ENCODE results near the gene MFN2.
"Not testable (repeated sequence)": the region's sequence is repeated elsewhere in the genome, so short reads cannot be mapped to it uniquely, and the experiment has no call there.

The MFN2 gene

GRCh38 chr1:11979851-11980675, at the start of gene MFN2:
MFN2 (plus strand) TSS chr1:11980444; CDS start chr1:11989169, 8,725 bp downstream.
- peak; percentile 86 for DNase-seq

GRCh38 chr1:11930571-11931445, 49.4 kb upstream of the MFN2 start:
- no peak for DNase-seq

GRCh38 chr1:11931845-11932244, 48.4 kb upstream of the MFN2 start:
- no peak for DNase-seq

- DNase-seq, result peak; percentile 25
Measured at GRCh38 chr1:11934302-11935056, 45.8 kb upstream of the MFN2 start, which contains the start of gene PLOD1. PLOD1 (plus strand) TSS chr1:11934717; CDS start chr1:11934780, 63 bp downstream.

GRCh38 chr1:11935057-11935412, 45.2 kb upstream of the MFN2 start:
- no peak for DNase-seq

GRCh38 chr1:11935733-11936132, 44.5 kb upstream of the MFN2 start:
- DNase-seq, result not testable (repeated sequence)

- DNase-seq, result no peak
Measured at GRCh38 chr1:11938722-11939526, 41.3 kb upstream of the MFN2 start.

- DNase-seq, result not testable (repeated sequence)
Measured at GRCh38 chr1:11939794-11940193, 40.5 kb upstream of the MFN2 start.

GRCh38 chr1:11940260-11940921, 39.9 kb upstream of the MFN2 start:
- no peak for DNase-seq

- DNase-seq, result no peak
Measured at GRCh38 chr1:11942280-11942679, 38.0 kb upstream of the MFN2 start.

- no peak for DNase-seq
Measured at GRCh38 chr1:11943619-11944018, 36.6 kb upstream of the MFN2 start.

- DNase-seq, result peak; percentile 8
Measured at GRCh38 chr1:11944358-11944931, 35.8 kb upstream of the MFN2 start.

- DNase-seq, result no peak
Measured at GRCh38 chr1:11946647-11947046, 33.6 kb upstream of the MFN2 start.

GRCh38 chr1:11948822-11949458, 31.3 kb upstream of the MFN2 start:
- DNase-seq, result no peak

GRCh38 chr1:11951901-11952300, 28.3 kb upstream of the MFN2 start:
- DNase-seq, result no peak

GRCh38 chr1:11952455-11953109, 27.7 kb upstream of the MFN2 start:
- DNase-seq, result no peak

GRCh38 chr1:11955221-11955620, 25.0 kb upstream of the MFN2 start:
- no peak for DNase-seq

- no peak for DNase-seq
Measured at GRCh38 chr1:11957398-11957797, 22.8 kb upstream of the MFN2 start.

- no peak for DNase-seq
Measured at GRCh38 chr1:11957897-11958296, 22.3 kb upstream of the MFN2 start.

- no peak for DNase-seq
Measured at GRCh38 chr1:11960276-11960675, 20.0 kb upstream of the MFN2 start.

Measured in NCI-H1417 treated with DMSO at 0.1 percent for 48 hours (cell line).